Esophagus squamous epithelium (tissue), 4 donors: Measurements from ENCODE around the gene XRCC6.

Experiments used
- POLR2A ChIP-seq, 4 donors: fragments of 450-650 bp; IDR thresholded peaks; one replicate each; pipeline ENCODE4 v1.6.1; 2017; ENCODE audit warnings: antibody characterized with exemption in 4 of 4, mild to moderate bottlenecking in 4 of 4, moderate library complexity in 3 of 4
- TF ChIP-seq, protein P1 (sequence below), 6 experiments: fragments of 450-650 bp in 4 of 6; fragments of 200-600 bp in 2 of 6; sonication (generic) in 2 of 6; IDR thresholded peaks; one replicate each; pipeline ENCODE4 v1.5.1; 2016 to 2019; ENCODE audit warnings: antibody characterized with exemption in 6 of 6, mild to moderate bottlenecking in 4 of 6, moderate library complexity in 4 of 6

DNA sequence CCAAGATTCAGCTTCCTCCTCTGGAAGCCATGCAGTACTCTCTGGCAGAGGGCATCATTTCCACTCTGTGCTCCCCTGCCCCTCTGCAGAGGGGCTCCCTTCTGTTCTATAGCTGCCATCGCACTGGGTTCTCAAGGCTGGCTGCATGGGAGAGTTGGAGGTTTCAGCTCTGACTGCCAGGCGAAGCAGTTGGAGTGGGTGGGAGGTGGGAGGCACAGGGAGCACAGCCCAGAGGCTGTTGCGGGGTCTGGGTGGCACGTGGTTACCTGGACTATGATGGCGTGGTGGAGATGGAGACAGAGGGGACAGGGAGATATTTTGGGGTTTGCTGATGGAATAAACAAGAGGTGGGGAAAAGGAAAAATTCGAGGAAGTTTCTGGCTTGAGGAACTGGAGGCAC lies 36.2 kb upstream of the XRCC6 start:
- TF ChIP-seq POLR2A (IDR thresholded peaks at IDR 0.05), result no peak
- TF ChIP-seq, protein P1, sequence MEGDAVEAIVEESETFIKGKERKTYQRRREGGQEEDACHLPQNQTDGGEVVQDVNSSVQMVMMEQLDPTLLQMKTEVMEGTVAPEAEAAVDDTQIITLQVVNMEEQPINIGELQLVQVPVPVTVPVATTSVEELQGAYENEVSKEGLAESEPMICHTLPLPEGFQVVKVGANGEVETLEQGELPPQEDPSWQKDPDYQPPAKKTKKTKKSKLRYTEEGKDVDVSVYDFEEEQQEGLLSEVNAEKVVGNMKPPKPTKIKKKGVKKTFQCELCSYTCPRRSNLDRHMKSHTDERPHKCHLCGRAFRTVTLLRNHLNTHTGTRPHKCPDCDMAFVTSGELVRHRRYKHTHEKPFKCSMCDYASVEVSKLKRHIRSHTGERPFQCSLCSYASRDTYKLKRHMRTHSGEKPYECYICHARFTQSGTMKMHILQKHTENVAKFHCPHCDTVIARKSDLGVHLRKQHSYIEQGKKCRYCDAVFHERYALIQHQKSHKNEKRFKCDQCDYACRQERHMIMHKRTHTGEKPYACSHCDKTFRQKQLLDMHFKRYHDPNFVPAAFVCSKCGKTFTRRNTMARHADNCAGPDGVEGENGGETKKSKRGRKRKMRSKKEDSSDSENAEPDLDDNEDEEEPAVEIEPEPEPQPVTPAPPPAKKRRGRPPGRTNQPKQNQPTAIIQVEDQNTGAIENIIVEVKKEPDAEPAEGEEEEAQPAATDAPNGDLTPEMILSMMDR (IDR thresholded peaks at IDR 0.05), result no peak
